IPS-15b (cell line): ENCODE data around the gene TBC1D4.

Source experiments
- H3K27me3 ChIP-seq: one replicate; pipeline ENCODE4 v1.6.1; 2013; ENCODE audit warnings: low read length; ENCODE audit not compliant: control insufficient read depth, insufficient read depth
- H3K36me3 ChIP-seq: one replicate; pipeline ENCODE4 v1.6.1; 2013; ENCODE audit warnings: low read length; ENCODE audit not compliant: control insufficient read depth, insufficient read depth
- H3K4me1 ChIP-seq: one replicate; pipeline ENCODE4 v1.6.1; 2013; ENCODE audit warnings: mild to moderate bottlenecking, low read length; ENCODE audit not compliant: control insufficient read depth, insufficient read depth
- H3K4me3 ChIP-seq: one replicate; pipeline ENCODE4 v1.5.1; 2013; ENCODE audit warnings: low read depth, low read length
- H3K9ac ChIP-seq: one replicate; pipeline ENCODE4 v1.6.1; 2013; ENCODE audit warnings: low read depth, mild to moderate bottlenecking, low read length
- H3K9me3 ChIP-seq: one replicate; pipeline ENCODE4 v1.6.1; 2013; ENCODE audit warnings: mild to moderate bottlenecking, low read length; ENCODE audit not compliant: control insufficient read depth, insufficient read depth

TBC1D4 gene

GRCh38 chr13:75421133-75421532 is 60.8 kb downstream of the TBC1D4 start:
- Histone ChIP-seq H3K27me3 (no peaks in the 10 kb centered on the region), H3K9me3 (no peaks in the 10 kb centered on the region), H3K9ac (no peak overlapping the region), H3K36me3 (no peaks in the 10 kb centered on the region), H3K4me3 (no peak overlapping the region), H3K4me1 (no peaks in the 10 kb centered on the region)

GRCh38 chr13:75419656-75420055 is 62.3 kb downstream of the TBC1D4 start:
- Histone ChIP-seq H3K4me3 (no peak overlapping the region), H3K27me3 (no peaks in the 10 kb centered on the region), H3K36me3 (no peaks in the 10 kb centered on the region), H3K9ac (no peak overlapping the region), H3K4me1 (no peaks in the 10 kb centered on the region), H3K9me3 (no peaks in the 10 kb centered on the region)

DNA sequence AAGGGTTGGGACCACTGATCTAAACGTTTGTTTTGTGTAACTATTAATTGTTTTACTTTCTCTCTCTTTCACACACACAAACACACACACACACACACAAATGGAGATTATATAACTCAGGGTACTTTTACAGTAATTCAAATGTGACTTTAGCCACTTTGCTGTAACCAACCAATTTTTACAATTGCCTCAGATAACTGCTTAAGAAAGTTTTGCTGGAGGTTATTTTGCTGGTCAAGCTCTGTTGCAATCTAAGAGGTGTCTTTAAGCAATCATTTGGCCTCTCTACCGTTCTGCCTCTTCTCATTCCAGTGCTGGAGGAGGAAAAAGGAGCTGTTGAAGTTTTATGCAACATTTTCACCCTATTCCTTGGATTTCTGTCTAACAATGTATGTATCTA is 63.0 kb downstream of the TBC1D4 start:
- Histone ChIP-seq H3K4me1 (no peaks in the 10 kb centered on the region), H3K9me3 (no peaks in the 10 kb centered on the region), H3K4me3 (no peak overlapping the region), H3K9ac (no peak overlapping the region), H3K27me3 (no peaks in the 10 kb centered on the region), H3K36me3 (no peaks in the 10 kb centered on the region)

DNA sequence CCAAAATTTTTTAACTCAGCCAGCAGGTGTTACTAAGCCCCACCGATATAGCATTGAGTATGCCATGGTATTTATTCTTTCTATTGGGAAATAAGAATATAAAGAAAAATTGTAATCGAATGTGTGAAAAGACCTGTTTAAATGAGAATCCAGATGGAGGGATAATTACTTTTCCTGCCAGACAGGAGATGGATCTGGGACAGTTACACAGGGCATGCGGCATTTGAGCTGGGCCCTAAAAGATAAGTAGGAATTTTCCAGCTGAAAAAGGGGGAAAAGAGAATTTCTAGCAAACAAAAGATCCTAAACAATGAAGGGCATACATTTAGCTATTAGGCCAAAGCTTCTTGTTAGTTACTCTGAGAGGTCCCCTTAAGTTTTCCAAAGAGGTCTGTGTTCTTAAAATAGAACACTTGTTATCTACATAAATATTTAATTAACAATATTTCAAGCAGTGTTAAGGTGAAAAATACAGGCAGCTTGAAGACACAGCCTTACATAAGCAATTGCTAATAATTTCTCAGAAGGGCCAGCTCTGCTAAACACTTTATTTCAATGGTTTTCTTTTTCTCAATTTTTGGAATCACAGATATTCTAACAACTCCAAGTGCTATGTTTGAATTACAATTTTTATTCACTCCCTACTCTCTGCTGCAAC is 63.7 kb downstream of the TBC1D4 start:
- no peaks in the 10 kb centered on the region for H3K4me1 ChIP-seq
- H3K9me3 ChIP-seq = no peaks in the 10 kb centered on the region
- H3K27me3 ChIP-seq = no peaks in the 10 kb centered on the region
- no peak overlapping the region for H3K4me3 ChIP-seq
- H3K9ac ChIP-seq = no peak overlapping the region
- H3K36me3 ChIP-seq = no peaks in the 10 kb centered on the region

GRCh38 chr13:75417656-75418055 is 64.3 kb downstream of the TBC1D4 start:
- Histone ChIP-seq H3K4me1 (no peaks in the 10 kb centered on the region), H3K27me3 (no peaks in the 10 kb centered on the region), H3K36me3 (no peaks in the 10 kb centered on the region), H3K9ac (no peak overlapping the region), H3K9me3 (no peaks in the 10 kb centered on the region), H3K4me3 (no peak overlapping the region)

GRCh38 chr13:75417012-75417384 is 65.0 kb downstream of the TBC1D4 start:
- Histone ChIP-seq H3K9ac (no peak overlapping the region), H3K4me1 (no peaks in the 10 kb centered on the region)

GRCh38 chr13:75416327-75417011 is 65.5 kb downstream of the TBC1D4 start:
- no peaks in the 10 kb centered on the region for H3K36me3 ChIP-seq
- H3K4me3 ChIP-seq = no peak overlapping the region
- no peaks in the 10 kb centered on the region for H3K27me3 ChIP-seq
- no peaks in the 10 kb centered on the region for H3K4me1 ChIP-seq
- no peaks in the 10 kb centered on the region for H3K9me3 ChIP-seq
- no peak overlapping the region for H3K9ac ChIP-seq

More at GRCh38 chr13:75417012-75417384, 65.0 kb downstream of the TBC1D4 start:
- Histone ChIP-seq H3K27me3 (no peaks in the 10 kb centered on the region), H3K4me3 (no peak overlapping the region), H3K9me3 (no peaks in the 10 kb centered on the region), H3K36me3 (no peaks in the 10 kb centered on the region)

DNA sequence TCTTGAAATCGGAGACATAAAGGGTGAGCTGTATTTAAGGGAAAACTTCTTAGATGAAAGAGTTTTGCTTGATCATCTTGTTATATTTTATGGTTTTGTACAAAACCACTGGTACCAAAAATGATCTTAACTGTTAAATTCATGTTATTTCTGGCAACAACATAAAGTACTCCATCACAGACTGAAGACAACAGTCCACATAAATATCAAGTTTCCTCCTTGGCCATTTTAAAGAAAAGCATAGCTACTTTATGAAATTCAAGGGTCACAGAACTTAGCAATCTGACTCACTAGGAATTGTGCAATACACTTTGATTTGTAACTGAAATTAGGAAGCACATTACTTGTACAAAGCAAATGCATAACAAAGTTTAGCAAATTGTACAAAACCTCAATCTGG is 66.3 kb downstream of the TBC1D4 start:
- no peaks in the 10 kb centered on the region for H3K36me3 ChIP-seq
- H3K27me3 ChIP-seq = no peaks in the 10 kb centered on the region
- H3K9me3 ChIP-seq = no peaks in the 10 kb centered on the region
- no peak overlapping the region for H3K9ac ChIP-seq
- H3K4me3 ChIP-seq = no peak overlapping the region
- H3K4me1 ChIP-seq = no peaks in the 10 kb centered on the region

DNA sequence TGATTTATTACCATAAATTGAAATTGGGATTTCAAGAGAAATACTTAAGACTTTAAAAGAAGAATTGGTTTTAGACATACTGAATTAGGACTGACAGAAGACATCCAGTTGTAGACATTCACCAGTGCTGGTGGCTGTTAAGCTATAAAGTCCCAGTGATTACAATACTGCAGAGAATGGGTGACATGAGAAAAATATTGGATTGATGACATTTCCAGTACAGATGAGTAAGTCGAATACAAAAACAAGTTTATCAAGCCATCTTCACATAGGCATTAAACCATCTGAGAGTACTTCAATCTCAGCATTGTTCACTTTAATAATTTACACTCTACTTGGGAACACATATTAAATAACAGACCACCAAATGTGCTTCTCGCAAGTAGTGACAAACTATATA is 66.8 kb downstream of the TBC1D4 start:
- no peak overlapping the region for H3K4me3 ChIP-seq
- H3K4me1 ChIP-seq = no peaks in the 10 kb centered on the region
- H3K36me3 ChIP-seq = no peaks in the 10 kb centered on the region
- no peaks in the 10 kb centered on the region for H3K27me3 ChIP-seq
- H3K9me3 ChIP-seq = no peaks in the 10 kb centered on the region
- no peak overlapping the region for H3K9ac ChIP-seq

DNA sequence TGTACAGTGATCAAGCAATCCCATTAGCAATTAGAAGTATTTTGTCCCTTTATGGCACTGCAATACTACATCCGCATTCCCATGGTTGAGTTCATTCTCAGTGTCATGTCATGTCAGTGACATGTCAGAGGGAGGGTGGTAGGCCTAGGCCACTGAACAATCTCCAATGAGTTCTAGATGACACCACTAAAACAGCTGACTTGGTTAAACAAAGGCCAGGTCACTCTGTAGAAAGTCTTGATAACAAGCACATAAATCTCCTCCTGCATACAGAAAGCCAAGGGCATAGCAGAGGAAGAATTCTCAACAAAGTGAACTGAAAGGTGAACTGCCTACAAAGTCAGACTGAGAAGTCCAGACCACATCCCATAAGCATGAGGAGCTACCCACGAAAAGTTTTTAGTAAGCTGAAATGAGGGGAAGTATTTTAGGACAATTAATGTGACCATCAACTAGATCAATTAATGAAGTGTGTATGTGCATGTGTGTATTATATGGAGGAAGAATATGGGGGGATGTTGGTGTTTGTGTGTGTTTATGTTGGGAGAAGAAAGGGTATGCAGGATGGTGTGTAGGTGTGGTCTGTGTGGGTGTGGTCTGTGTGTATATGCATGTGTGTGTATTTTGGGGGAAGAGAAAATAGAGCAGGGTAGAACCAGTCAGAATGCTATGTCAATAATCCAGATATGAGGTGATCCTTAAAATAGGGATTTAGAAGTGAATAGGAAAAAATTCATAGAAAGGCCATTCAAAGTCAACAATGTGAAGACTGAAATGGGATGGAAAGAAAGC is 67.7 kb downstream of the TBC1D4 start:
- no peak overlapping the region for H3K4me3 ChIP-seq
- H3K27me3 ChIP-seq = no peaks in the 10 kb centered on the region
- no peaks in the 10 kb centered on the region for H3K36me3 ChIP-seq
- H3K9me3 ChIP-seq = no peaks in the 10 kb centered on the region
- H3K4me1 ChIP-seq = no peaks in the 10 kb centered on the region
- no peak overlapping the region for H3K9ac ChIP-seq

DNA sequence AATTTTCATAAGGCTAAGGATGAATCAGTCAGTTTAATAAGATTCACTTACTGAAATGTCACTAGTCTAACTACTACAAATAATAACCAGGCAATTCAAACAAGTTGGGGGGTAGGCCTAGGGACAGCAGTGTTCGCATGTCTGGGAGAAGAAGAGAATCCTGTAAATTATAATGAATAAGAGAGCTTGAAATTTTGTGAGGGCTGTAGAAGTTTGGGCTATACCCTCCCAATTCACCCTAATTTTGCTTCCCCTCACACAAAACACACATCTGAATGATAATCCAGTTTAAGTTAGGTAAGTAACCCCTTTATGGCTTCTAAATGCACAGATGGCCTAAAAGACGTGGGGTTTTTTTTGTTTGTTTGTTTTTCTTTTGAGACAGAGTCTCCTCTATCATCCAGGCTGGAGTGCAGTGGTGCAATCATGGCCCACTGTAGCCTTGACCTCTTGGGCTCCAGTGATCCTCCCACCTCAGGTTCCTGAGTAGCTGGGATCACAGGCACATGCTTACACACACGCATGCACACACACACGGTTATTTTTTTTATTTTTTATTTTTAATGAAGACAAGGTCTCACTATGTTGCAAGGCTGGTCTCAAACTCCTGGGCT is 69.9 kb downstream of the TBC1D4 start:
- H3K27me3 ChIP-seq = no peaks in the 10 kb centered on the region
- no peak overlapping the region for H3K4me3 ChIP-seq
- H3K9me3 ChIP-seq = no peaks in the 10 kb centered on the region
- no peaks in the 10 kb centered on the region for H3K4me1 ChIP-seq
- no peak overlapping the region for H3K9ac ChIP-seq
- H3K36me3 ChIP-seq = no peaks in the 10 kb centered on the region
